Fibroblast of lung (primary cell): ENCODE measurements around the gene CLINT1. TPM values are rescaled to one million over a fixed set of nuclear protein-coding genes. Genes with fewer than 3 reads are reported as not detected.

ENCODE experiments used
- DNase-seq, 2 donors: peaks; one replicate each; pipeline versions ENCODE4 v3.0.0 to v3.0.0-alpha.2; 2010; ENCODE audit warnings: low read depth in 2 of 2
- H2AFZ ChIP-seq: 2 replicates; pipeline ENCODE4 v1.5.1; 2012; ENCODE audit warnings: low read length, control low read depth, inconsistent platforms
- H3K27ac ChIP-seq: 2 replicates; pipeline ENCODE4 v1.5.1; 2011; ENCODE audit warnings: low read length, control low read depth; ENCODE audit not compliant: insufficient read depth
- H3K27me3 ChIP-seq: 2 replicates; pipeline ENCODE4 v1.5.1; 2011; ENCODE audit warnings: mild to moderate bottlenecking, low read length; ENCODE audit not compliant: control insufficient read depth, insufficient read depth
- H3K36me3 ChIP-seq: 2 replicates; pipeline ENCODE4 v1.5.1; 2011; ENCODE audit warnings: low read length; ENCODE audit not compliant: control insufficient read depth, insufficient read depth
- H3K4me1 ChIP-seq: 2 replicates; pipeline ENCODE4 v1.5.1; 2011; ENCODE audit warnings: low read length; ENCODE audit not compliant: control insufficient read depth, insufficient read depth; ENCODE audit errors: extremely low read depth
- H3K4me2 ChIP-seq: 2 replicates; pipeline ENCODE4 v1.5.1; 2011; ENCODE audit warnings: low read length, control low read depth; ENCODE audit not compliant: insufficient read depth; ENCODE audit errors: extremely low read depth
- H3K4me3 ChIP-seq, 4 experiments: fragments of 200-600 bp in 1 of 4; sonication (generic) in 1 of 4; replicated peaks in 1 of 4; 2 replicates each; pipeline ENCODE4 v1.5.1; 2011 to 2016; ENCODE audit warnings: low read length in 4 of 4, low read depth in 3 of 4, mild to moderate bottlenecking in 3 of 4, control low read depth in 2 of 4, inconsistent platforms in 1 of 4, mixed read lengths in 1 of 4; ENCODE audit not compliant: insufficient read depth in 1 of 4; ENCODE audit errors: control extremely low read depth in 1 of 4
- H3K79me2 ChIP-seq: 2 replicates; pipeline ENCODE4 v1.5.1; 2012; ENCODE audit warnings: mild to moderate bottlenecking, low read length, inconsistent platforms; ENCODE audit not compliant: control insufficient read depth, insufficient read depth
- H3K9ac ChIP-seq: 2 replicates; pipeline ENCODE4 v1.5.1; 2011; ENCODE audit warnings: mild to moderate bottlenecking, low read length, control low read depth; ENCODE audit not compliant: insufficient read depth
- H3K9me3 ChIP-seq: 2 replicates; pipeline ENCODE4 v1.5.1; 2012; ENCODE audit warnings: low read depth, low read length; ENCODE audit not compliant: control insufficient read depth, insufficient read depth
- H4K20me1 ChIP-seq: 2 replicates; pipeline ENCODE4 v1.5.1; 2011; ENCODE audit warnings: low read length; ENCODE audit not compliant: control insufficient read depth, insufficient read depth; ENCODE audit errors: extremely low read depth
- EZH2 ChIP-seq: IDR thresholded peaks from 2 replicates; pipeline ENCODE4 v1.5.1; 2012; ENCODE audit warnings: low read length, control low read depth, mild to moderate bottlenecking; ENCODE audit errors: missing control alignments
- polyA plus RNA-seq, 2 donors: library from polyadenylated mRNA; depleted of rRNA in 1 of 2; stranded (reverse) in 1 of 2; unstranded in 1 of 2; fragments of >200 nt; gene quantifications; 2 replicates each; pipeline ENCODE4 v1.2.1, GENCODE V29; 2011 to 2012; ENCODE audit warnings: missing spikeins in 1 of 2
- total RNA-seq: library from RNA; depleted of rRNA; stranded (reverse); fragments of >200 nt; gene quantifications from 2 replicates; pipeline ENCODE4 v1.2.1, GENCODE V29; 2014
- TF ChIP-seq, protein P1 (sequence below), 2 donors: IDR thresholded peaks in 1 of 2; conservative IDR thresholded peaks in 1 of 2; 1 replicate in 1 of 2; 2 replicates in 1 of 2; pipeline ENCODE4 v1.5.1; 2011 to 2012; ENCODE audit warnings: low read length in 2 of 2, control low read depth in 1 of 2, inconsistent platforms in 1 of 2, low read depth in 1 of 2, mild to moderate bottlenecking in 1 of 2

Gene CLINT1
- total and polyA plus RNA-seq, 2 donors (not counting 1 experiment from before 2014, with no cell fraction given), result 82.4 to 99.0 TPM

DNA sequence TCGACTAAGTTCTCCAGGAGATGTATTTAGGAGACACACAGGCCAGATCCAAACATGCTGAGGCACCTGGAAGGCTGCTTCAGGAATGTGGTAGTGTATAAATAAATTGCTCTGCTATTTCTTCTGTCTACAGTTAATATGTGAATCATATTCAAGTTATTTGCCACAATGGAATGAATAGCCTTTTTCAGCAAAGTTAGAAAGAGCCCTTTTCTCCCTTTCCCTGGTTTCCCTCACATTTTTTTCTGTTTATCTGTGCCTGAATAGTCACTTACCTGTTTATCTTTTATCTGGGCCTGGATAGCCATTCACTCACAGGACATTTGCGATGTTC is 44.1 kb upstream of the CLINT1 start:
- Histone ChIP-seq H4K20me1 (no peaks in the 10 kb centered on the region), H3K9ac (no peak overlapping the region), H3K79me2 (no peaks in the 10 kb centered on the region), H3K4me2 (no peak overlapping the region), H3K36me3 (no peaks in the 10 kb centered on the region), H3K27me3 (no peaks in the 10 kb centered on the region), H3K4me1 (no peaks in the 10 kb centered on the region), H3K9me3 (no peaks in the 10 kb centered on the region), H3K4me3 (no peak overlapping the region), H3K27ac (no peak overlapping the region), H2AFZ (no peak overlapping the region)
- peak in 1 of 2 donors; percentile 46 for DNase-seq
- TF ChIP-seq EZH2, result no peak
- TF ChIP-seq, protein P1, sequence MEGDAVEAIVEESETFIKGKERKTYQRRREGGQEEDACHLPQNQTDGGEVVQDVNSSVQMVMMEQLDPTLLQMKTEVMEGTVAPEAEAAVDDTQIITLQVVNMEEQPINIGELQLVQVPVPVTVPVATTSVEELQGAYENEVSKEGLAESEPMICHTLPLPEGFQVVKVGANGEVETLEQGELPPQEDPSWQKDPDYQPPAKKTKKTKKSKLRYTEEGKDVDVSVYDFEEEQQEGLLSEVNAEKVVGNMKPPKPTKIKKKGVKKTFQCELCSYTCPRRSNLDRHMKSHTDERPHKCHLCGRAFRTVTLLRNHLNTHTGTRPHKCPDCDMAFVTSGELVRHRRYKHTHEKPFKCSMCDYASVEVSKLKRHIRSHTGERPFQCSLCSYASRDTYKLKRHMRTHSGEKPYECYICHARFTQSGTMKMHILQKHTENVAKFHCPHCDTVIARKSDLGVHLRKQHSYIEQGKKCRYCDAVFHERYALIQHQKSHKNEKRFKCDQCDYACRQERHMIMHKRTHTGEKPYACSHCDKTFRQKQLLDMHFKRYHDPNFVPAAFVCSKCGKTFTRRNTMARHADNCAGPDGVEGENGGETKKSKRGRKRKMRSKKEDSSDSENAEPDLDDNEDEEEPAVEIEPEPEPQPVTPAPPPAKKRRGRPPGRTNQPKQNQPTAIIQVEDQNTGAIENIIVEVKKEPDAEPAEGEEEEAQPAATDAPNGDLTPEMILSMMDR (conservative IDR thresholded peaks at IDR 0.05 in 1 of 2, IDR thresholded peaks at IDR 0.05 in 1 of 2; ENCODE audit: low read depth in 1 of 2, low read length in 2 of 2), result no peak

GRCh38 chr5:157902449-157903116 is 43.6 kb upstream of the CLINT1 start:
- no peak overlapping the region for H3K4me2 ChIP-seq
- H3K27ac ChIP-seq, result no peak overlapping the region
- H3K79me2 ChIP-seq, result no peaks in the 10 kb centered on the region
- H3K27me3 ChIP-seq, result no peaks in the 10 kb centered on the region
- no peak overlapping the region for H3K4me3 ChIP-seq
- H3K36me3 ChIP-seq, result no peaks in the 10 kb centered on the region
- no peaks in the 10 kb centered on the region for H3K9me3 ChIP-seq
- no peak overlapping the region for H3K9ac ChIP-seq
- DNase-seq, result no peak
- H4K20me1 ChIP-seq, result no peaks in the 10 kb centered on the region
- H3K4me1 ChIP-seq, result no peaks in the 10 kb centered on the region
- TF ChIP-seq, protein P1 (conservative IDR thresholded peaks at IDR 0.05 in 1 of 2, IDR thresholded peaks at IDR 0.05 in 1 of 2; ENCODE audit: low read depth in 1 of 2, low read length in 2 of 2), result no peak
- no peak for TF ChIP-seq EZH2
- H2AFZ ChIP-seq, result no peak overlapping the region

DNA sequence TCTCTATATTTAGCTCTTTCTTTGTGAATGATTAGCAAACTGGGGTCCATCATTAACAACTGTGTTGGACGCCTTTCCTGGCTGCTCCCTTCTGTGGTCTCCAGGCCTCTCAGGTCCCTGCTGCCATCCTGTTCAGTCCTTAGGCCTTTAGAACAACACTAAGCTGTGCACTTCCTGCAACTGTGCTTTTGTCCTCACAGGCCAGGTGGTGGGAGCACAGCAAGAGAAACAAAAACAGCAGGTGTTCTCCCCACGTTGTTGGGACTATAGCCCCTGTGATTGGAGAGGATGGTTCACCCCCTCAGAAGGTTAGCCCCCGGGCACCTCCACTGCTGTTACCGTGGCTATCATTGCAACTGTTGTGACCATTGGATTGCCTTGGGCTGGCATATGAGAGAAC is 41.7 kb upstream of the CLINT1 start:
- Histone ChIP-seq H3K4me2 (no peak overlapping the region), H3K27me3 (no peaks in the 10 kb centered on the region), H3K9me3 (no peaks in the 10 kb centered on the region), H3K79me2 (no peaks in the 10 kb centered on the region), H3K9ac (no peak overlapping the region), H2AFZ (no peak overlapping the region), H3K4me3 (no peak overlapping the region), H4K20me1 (no peaks in the 10 kb centered on the region), H3K36me3 (no peaks in the 10 kb centered on the region), H3K27ac (no peak overlapping the region), H3K4me1 (no peaks in the 10 kb centered on the region)
- TF ChIP-seq, protein P1 (conservative IDR thresholded peaks at IDR 0.05 in 1 of 2, IDR thresholded peaks at IDR 0.05 in 1 of 2; ENCODE audit: low read depth in 1 of 2, low read length in 2 of 2), result no peak
- TF ChIP-seq EZH2, result no peak
- DNase-seq, result no peak
